MM.1S (cell line): Measurements from ENCODE around the gene PHYH.

Experiments
- DNase-seq: peaks from one replicate; pipeline ENCODE4 v3.0.0-alpha.2; 2015
- H2AFZ ChIP-seq: fragments of 300-600 bp; sonication (generic); 2 replicates; pipeline ENCODE4 v1.6.0; 2016; ENCODE audit warnings: antibody characterized with exemption, low read length
- H3F3A ChIP-seq: fragments of 300-600 bp; sonication (generic); 2 replicates; pipeline ENCODE4 v1.6.1; 2016; ENCODE audit warnings: mild to moderate bottlenecking, antibody characterized with exemption, low read length, moderate library complexity, mixed read lengths; ENCODE audit not compliant: insufficient read depth
- H3K27ac ChIP-seq: fragments of 300-600 bp; sonication (generic); 2 replicates; pipeline ENCODE4 v1.5.1; 2016; ENCODE audit warnings: mild to moderate bottlenecking, low read length
- H3K27me3 ChIP-seq: fragments of 300-600 bp; sonication (generic); replicated peaks from 2 replicates; pipeline ENCODE4 v1.6.0; 2016; ENCODE audit warnings: low read length; ENCODE audit not compliant: insufficient read depth
- H3K36me3 ChIP-seq: fragments of 300-600 bp; sonication (generic); replicated peaks from 2 replicates; pipeline ENCODE4 v1.6.1; 2016; ENCODE audit warnings: mild to moderate bottlenecking, low read length, mixed read lengths; ENCODE audit not compliant: insufficient read depth
- H3K4me1 ChIP-seq: fragments of 300-600 bp; sonication (generic); 2 replicates; pipeline ENCODE4 v1.6.1; 2016; ENCODE audit warnings: low read length, mixed read lengths
- H3K4me2 ChIP-seq: fragments of 300-600 bp; sonication (generic); 2 replicates; pipeline ENCODE4 v1.6.0; 2016; ENCODE audit warnings: low read depth, low read length
- H3K4me3 ChIP-seq: fragments of 300-600 bp; sonication (generic); 2 replicates; pipeline ENCODE4 v1.5.1; 2016; ENCODE audit warnings: low read length, mixed read lengths
- H3K79me2 ChIP-seq: fragments of 300-600 bp; sonication (generic); 2 replicates; pipeline ENCODE4 v1.6.1; 2016; ENCODE audit warnings: mixed run types, low read length, mixed read lengths
- H3K9ac ChIP-seq: fragments of 300-600 bp; sonication (generic); 2 replicates; pipeline ENCODE4 v1.6.1; 2016; ENCODE audit warnings: low read length, mixed read lengths
- H3K9me2 ChIP-seq: fragments of 300-600 bp; sonication (generic); replicated peaks from 2 replicates; pipeline ENCODE4 v1.6.1; 2016; ENCODE audit warnings: mild to moderate bottlenecking, low read length, mixed read lengths; ENCODE audit not compliant: insufficient read depth
- H3K9me3 ChIP-seq: fragments of 300-600 bp; sonication (generic); replicated peaks from 2 replicates; pipeline ENCODE4 v1.6.1; 2016; ENCODE audit warnings: mild to moderate bottlenecking, low read length, mixed read lengths; ENCODE audit not compliant: insufficient read depth
- H4K20me1 ChIP-seq: fragments of 300-600 bp; sonication (generic); 2 replicates; pipeline ENCODE4 v1.6.1; 2016; ENCODE audit warnings: mild to moderate bottlenecking, low read length, moderate library complexity, mixed read lengths; ENCODE audit not compliant: insufficient read depth
- CTCF ChIP-seq: fragments of 300-600 bp; sonication (generic); IDR thresholded peaks from 2 replicates; pipeline ENCODE4 v1.5.1; 2016; ENCODE audit warnings: antibody characterized with exemption, low read length, mixed read lengths
- EZH2 ChIP-seq: fragments of 300-600 bp; sonication (generic); optimal IDR thresholded peaks from 2 replicates; pipeline ENCODE3; 2017; ENCODE audit warnings: low read depth, mild to moderate bottlenecking, antibody characterized with exemption, low read length, mixed read lengths
- EZH2phosphoT487 ChIP-seq: fragments of 300-600 bp; sonication (generic); IDR thresholded peaks from 2 replicates; pipeline ENCODE4 v1.6.1; 2018; ENCODE audit warnings: antibody characterized with exemption, low read length

Gene PHYH

DNA sequence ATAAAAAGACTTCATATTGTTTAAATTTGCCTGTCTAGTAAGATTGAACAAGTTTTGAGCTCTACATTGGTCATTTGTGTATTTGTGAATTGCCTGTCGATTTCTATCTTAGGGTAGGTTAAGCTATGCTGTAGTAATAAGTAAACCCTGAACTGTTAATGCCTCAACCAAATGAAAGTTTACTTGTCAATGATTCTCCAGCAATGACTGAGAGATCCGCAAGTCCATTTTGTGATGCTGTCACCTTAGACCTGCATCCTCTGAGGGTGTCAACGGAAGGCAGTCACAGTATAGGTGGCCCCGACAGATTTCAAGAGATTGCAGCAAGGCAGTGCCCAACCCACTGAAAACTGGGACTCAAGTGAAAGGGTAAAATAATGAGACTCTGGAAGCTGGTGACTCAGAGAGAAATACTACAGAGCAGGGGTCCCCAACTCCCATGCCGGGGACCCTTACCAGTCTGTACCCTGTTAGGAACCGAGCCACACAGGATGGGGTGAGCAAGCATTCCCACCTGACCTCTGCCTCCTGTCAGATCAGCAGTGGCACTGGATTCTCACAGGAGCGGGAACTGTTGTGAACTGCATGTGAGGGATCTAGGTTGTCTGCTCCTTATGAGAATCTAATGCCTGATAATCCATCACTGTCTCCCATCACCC, 10.8 kb upstream of the PHYH start:
- Histone ChIP-seq H2AFZ (no peak overlapping the region), H4K20me1 (no peaks in the 10 kb centered on the region), H3K4me3 (no peak overlapping the region), H3K79me2 (no peaks in the 10 kb centered on the region), H3K9ac (no peak overlapping the region), H3K9me3 (no peaks in the 10 kb centered on the region), H3K4me2 (no peak overlapping the region), H3F3A (no peaks in the 10 kb centered on the region), H3K27me3 (no peaks in the 10 kb centered on the region), H3K9me2 (no peaks in the 10 kb centered on the region), H3K36me3 (no peaks in the 10 kb centered on the region), H3K27ac (no peak overlapping the region), H3K4me1 (no peaks in the 10 kb centered on the region)
- no peak for DNase-seq
- TF ChIP-seq EZH2 (no peak), EZH2phosphoT487 (no peak), CTCF (no peak)

DNA sequence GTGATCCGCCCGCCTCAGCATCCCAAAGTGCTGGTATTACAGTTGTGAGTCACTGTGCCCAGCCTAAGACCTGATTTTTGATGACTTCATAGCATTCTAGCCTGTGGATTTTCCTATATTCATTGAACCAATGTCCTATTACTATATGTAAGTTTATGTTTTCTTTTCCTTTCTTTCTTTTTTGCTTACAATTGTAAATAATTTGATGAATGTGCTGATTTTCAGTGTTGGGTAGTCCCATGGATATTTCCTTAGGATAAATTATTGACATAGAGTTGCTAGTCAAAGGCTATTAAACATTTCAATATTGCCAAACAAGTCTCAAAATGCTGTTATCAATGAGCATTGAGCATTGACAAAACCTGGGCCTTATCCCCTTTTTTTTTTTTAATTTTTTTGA, 9.9 kb upstream of the PHYH start:
- Histone ChIP-seq H3K79me2 (no peaks in the 10 kb centered on the region), H2AFZ (no peak overlapping the region), H3K4me3 (no peak overlapping the region), H3K36me3 (no peaks in the 10 kb centered on the region), H3K4me1 (no peaks in the 10 kb centered on the region), H3K9me2 (no peaks in the 10 kb centered on the region), H3K4me2 (no peak overlapping the region), H3K9ac (no peak overlapping the region), H3K27me3 (no peaks in the 10 kb centered on the region), H3K27ac (no peak overlapping the region), H3K9me3 (no peaks in the 10 kb centered on the region), H4K20me1 (no peaks in the 10 kb centered on the region), H3F3A (no peaks in the 10 kb centered on the region)
- no peak for DNase-seq
- TF ChIP-seq EZH2: no peak
- no peak for TF ChIP-seq EZH2phosphoT487
- no peak for TF ChIP-seq CTCF

GRCh38 chr10:13308096-13308495, 8.2 kb upstream of the PHYH start:
- Histone ChIP-seq H4K20me1 (no peaks in the 10 kb centered on the region), H3K79me2 (no peaks in the 10 kb centered on the region), H3K9me3 (no peaks in the 10 kb centered on the region), H3K36me3 (no peaks in the 10 kb centered on the region), H3K27me3 (no peaks in the 10 kb centered on the region), H3K4me3 (no peak overlapping the region), H3K4me2 (no peak overlapping the region), H3F3A (no peaks in the 10 kb centered on the region), H3K27ac (no peak overlapping the region), H3K9me2 (no peaks in the 10 kb centered on the region), H2AFZ (no peak overlapping the region), H3K9ac (no peak overlapping the region), H3K4me1 (no peaks in the 10 kb centered on the region)
- no peak for DNase-seq
- no peak for TF ChIP-seq EZH2phosphoT487
- TF ChIP-seq EZH2: no peak
- TF ChIP-seq CTCF: no peak
